GM21737 (cell line): ENCODE results near the gene IGF2R.
"Not testable (repeated sequence)": the region's sequence is repeated elsewhere in the genome, so short reads cannot be mapped to it uniquely, and the experiment has no call there.

Source experiments
- ATAC-seq: cut with Tn5 transposase; IDR thresholded peaks from one replicate; pipeline ENCODE4 v1.9.1; 2021; ENCODE audit warnings: mild to moderate bottlenecking, moderate library complexity; ENCODE audit not compliant: unreplicated experiment

Gene IGF2R

GRCh38 chr6:159951772-159952171 is 17.1 kb upstream of the IGF2R start:
- no peak for ATAC-seq

GRCh38 chr6:159952289-159953005 is 16.4 kb upstream of the IGF2R start:
- ATAC-seq = no peak

DNA sequence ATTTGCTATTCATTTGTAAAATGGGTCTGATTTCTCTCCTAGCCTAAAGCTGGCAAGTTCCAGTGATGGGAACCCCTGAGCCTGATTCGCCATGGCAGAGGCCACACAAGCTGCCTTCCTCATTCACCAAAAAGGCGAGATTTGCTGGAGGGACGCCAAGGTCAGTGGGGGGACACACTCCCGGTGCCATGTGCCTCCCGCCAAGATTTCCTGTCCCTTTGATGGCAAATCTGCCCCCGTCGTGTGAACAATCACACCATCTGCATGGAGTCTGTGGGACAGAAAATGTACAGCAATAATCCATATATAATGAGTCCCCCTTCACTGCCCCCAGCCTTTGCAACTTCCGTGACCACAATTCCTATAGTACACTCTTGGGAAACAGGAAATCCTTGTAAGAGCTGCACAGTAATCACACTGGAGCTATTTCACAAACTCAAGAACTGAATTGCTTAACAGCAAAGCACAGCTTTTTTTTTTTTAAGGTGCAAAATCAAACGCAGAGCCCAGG is 15.7 kb upstream of the IGF2R start:
- ATAC-seq = no peak

DNA sequence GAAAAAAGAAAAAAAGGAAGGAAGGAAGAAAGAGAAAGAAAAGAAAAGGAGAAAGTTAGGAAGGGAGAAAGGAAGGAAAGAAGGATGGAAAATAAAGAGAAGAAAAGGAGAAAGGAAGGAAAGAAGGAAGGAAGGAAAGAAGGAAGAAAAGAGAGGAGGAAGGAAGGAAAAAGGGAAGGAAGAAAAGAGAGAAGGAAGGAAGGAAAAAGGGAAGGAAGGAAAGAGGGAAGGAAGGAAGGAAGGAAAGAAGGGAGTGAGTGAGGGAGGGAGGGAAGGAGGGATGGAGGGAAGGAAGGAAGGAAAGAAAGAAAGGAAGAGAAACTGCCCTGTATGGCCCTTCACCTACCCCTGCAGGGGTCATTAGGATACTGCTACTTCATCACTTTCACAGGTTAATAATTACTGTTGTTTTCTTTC is 12.9 kb upstream of the IGF2R start:
- ATAC-seq = no peak

- ATAC-seq = no peak
Measured at GRCh38 chr6:159957071-159957673, 11.7 kb upstream of the IGF2R start.

DNA sequence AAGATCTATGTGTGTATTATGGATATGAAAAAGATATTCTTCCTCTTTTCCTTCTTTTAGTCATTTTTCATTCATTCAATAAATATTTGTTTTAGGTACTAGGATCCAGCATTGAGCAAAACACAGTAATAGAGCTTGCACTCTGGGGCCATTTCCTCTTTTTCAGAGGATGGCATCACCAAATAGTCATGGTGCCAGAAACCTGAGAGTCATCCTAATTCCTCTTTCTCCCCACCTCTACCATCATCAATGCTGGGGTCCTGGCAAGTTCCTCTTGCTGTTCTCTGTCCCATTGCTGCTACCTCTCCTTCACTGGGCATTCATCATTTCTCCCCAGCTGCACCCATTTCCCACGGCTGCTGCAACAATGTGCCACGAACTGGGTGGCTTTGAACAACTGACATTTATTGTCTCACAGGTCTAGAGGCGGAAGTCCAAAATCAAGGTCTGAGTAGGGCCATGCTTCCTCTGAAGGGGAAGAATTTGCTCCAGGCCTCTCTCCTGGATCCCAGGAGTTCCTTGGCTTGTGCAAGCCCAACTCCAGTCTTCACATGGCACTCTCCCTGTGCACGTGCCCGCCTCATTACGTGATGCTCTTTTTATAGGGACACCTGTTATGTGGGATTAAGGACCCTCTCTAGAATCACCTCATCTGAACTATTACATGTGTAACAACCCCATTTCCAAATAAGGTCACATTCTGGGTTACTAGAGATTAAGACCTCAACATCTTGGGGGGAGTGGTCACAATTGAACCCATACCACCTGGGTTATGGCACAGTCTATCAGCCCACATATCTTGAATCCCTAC is 9.5 kb upstream of the IGF2R start:
- ATAC-seq = no peak

GRCh38 chr6:159959976-159960384 is 8.9 kb upstream of the IGF2R start:
- no peak for ATAC-seq

DNA sequence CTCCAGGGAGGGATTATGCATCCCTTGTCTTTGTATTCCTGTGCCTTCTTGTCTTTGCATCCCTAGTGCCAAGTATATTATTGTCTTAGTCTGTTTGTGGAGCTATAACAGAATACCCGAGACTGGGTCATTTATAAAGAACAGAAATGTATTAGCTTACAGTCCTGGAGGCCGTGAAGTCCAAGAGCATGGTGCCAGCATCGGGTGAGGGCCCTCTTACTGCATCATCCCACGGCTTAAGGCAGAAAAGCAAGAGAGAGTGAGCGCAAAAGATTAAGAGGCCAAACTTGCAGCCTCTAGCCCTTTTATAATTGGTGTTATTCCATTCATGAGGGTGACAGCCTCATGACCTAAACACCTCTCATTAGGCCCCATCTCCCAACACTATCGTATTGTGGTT is 8.4 kb upstream of the IGF2R start:
- no peak for ATAC-seq

DNA sequence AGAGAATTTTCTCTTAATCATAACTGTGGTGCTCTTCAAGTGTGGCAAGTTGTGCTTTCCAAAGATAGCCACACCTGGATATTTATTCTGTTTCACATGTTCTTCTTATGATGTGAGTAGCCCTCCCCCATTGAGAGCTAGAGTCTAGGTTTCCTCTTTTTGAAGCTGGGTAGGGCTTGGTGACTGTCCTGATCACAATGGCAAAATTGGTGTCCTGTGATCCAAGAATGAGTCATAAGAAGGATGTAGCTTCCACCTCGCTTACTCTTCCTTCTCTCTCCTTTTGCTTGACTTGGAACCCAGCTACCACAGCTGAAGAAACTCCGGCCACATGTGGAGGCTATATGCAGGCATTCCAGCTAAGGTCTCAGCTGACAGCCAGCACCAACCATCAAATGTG is 7.4 kb upstream of the IGF2R start:
- ATAC-seq = no peak

DNA sequence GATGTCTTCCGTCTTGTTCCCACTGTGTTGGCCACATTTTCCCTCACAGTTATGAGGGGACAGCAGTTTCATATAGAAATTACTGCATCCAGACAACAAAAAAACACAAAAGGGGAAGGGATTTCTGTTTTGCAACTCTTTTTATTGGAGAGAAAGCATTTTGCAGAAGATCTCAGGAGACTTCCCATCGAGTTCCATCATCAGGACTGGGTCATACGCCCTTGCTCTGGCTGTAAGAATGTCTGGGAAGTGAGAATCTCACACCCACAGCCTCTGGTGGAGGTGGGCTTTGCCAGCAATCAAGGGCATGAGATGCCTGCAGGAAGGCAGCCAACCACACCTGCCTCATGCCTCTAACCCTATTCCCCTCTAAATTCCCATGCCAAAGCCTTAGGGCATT is 5.8 kb upstream of the IGF2R start:
- ATAC-seq = no peak

GRCh38 chr6:159964046-159964445 is 4.8 kb upstream of the IGF2R start:
- ATAC-seq = no peak

DNA sequence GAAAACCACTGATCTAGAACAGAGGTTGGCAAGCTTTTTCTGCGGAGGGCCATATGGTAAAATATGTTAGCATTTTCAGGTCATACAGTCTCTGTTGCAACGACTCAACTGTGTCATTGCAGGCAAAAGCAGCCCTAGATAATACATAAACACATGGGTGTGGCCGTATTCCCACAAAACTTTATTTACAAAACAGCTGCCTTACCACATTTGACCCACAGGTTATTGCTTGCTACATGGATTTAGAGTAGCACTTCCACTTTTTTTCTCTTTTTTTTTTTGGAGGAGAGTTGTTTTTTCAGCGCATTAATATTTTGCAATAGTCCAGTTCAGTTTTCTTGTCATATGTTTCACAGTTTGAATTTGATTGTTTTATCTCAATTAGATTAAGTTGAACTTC is 2.5 kb upstream of the IGF2R start:
- ATAC-seq = no peak

DNA sequence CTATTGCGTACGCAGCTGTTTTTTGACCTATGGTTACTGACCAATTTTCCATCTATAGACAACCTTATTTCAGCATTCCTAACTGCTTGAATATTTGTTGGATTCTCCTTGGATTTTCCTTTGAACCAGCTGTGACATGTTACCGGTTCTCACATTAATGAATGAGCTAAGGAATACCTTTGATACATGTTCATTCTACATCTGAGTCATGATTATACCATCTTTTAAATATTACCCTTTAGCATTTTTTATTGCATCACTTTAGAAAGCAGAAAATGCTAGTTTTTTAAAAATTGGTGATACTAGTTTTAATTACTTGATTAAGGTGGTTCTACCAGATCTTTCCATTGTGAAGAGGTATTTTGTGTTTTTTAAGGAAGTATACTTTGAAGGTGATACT is 1.9 kb upstream of the IGF2R start:
- no peak for ATAC-seq

- not testable (repeated sequence) for ATAC-seq
Measured at GRCh38 chr6:159967621-159968020, 1.3 kb upstream of the IGF2R start.

DNA sequence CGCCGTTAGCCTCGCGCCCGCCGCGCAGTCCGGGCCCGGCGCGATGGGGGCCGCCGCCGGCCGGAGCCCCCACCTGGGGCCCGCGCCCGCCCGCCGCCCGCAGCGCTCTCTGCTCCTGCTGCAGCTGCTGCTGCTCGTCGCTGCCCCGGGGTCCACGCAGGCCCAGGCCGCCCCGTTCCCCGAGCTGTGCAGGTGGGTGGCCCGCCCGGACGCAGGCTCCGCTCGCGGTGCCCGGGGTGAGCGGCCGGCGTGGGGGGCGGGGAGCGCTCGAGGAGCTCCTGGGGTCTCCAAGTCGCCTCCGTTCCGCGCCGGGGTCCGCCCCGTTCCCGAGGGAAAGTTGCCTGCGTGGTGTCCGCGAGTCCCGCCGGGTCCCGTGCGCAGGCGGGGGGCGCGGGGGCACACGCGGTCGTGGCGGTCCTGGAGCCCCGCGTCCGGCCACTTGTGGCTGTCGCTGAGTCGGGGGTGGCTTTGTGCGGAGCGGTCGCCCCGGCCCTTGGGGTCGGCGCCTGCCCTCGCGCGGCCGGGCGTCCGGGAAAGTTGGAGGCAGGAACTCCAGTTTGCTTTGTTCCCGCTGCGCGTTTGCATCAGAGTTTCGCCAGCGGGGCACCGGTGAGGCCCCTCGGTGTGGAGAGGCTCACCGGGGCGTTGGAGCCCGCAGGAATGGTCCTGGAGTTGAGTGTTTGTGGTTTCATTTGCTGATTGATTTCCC is 476 bp downstream of the IGF2R start:
- peak; percentile 24 for ATAC-seq

GRCh38 chr6:159969921-159970320 is 1.0 kb downstream of the IGF2R start:
- ATAC-seq = peak; percentile 27

- no peak for ATAC-seq
Measured at GRCh38 chr6:159970659-159971063, 1.8 kb downstream of the IGF2R start.

DNA sequence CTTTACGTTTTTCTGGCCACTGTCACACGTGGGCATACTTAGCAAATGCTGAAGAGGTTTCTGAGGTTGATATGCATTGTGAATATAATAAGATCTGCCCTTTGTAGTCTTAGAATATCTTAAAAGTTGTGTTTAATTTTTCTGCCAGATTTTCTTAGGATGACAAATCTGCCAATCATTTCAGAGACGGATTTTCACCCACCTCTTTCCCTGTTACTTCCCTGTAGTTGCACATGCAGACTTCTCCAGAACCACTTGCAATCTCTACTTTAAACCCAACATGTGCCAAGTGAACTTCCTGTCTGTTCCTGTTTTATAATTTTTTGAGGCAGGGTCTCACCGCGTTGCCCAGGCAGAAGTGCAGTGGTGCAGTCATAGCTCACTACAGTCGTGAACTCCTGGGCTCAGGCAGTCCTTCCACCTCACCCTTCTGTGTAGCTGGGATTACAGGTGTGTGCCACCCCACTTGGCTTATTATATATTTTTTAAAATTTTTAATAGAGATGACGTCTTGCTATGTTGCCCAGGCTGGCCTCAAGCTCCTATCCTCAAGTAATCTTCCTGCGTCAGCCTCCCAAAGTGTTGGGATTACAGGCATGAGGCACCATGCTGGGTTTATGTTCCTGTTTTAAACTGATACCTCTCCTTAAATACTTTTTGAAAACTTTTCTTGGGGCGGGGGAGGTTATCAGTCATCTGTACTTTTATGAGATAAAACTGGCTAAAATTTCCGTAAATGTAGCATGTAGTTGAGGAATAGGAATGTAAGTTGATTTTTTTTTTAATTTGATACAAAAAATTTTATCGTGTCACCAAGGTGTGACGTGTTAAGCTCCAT is 2.7 kb downstream of the IGF2R start:
- no peak for ATAC-seq

- no peak for ATAC-seq
Measured at GRCh38 chr6:159972506-159973268, 3.8 kb downstream of the IGF2R start.

GRCh38 chr6:159973406-159973805 is 4.5 kb downstream of the IGF2R start:
- ATAC-seq = no peak
